ENCODE data around the gene RND2. TPM values are rescaled to one million over a fixed set of nuclear protein-coding genes. Genes with fewer than 3 reads are reported as not detected.
"Not testable (repeated sequence)": the region's sequence is repeated elsewhere in the genome, so short reads cannot be mapped to it uniquely, and the experiment has no call there.

The RND2 gene
- polyA plus RNA-seq, 1 donor = 1.8 TPM

DNA sequence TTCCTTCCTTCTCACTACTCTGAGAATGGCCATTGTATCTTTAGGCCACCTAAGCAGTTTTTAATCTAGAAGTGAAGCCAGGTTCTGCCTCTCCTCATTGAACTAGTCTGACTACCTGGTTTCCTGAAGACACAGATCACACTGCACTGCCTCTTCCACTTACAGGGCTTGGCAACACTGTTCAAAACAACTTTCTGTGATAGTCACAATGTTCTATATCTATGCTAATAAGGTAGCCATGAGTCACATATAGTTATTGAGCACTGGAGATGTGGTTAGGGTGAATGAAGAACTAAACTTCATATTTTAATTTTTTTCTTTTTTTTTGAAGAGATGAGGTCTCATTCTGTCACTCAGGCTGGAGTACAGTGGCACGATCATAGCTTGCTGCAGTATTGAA, 26.9 kb downstream of the RND2 start:
- Histone ChIP-seq H3K9me3 (ENCODE audit: control insufficient read depth, low read depth, low read length) (no peaks in the 10 kb centered on the region), H3K27me3 (ENCODE audit: control insufficient read depth, insufficient read depth, low read length) (no peaks in the 10 kb centered on the region), H3K4me1 (ENCODE audit: control insufficient read depth, insufficient read depth, low read length) (no peaks in the 10 kb centered on the region), H3K4me3 (ENCODE audit: low read length) (no peak overlapping the region), H3K36me3 (ENCODE audit: control insufficient read depth, insufficient read depth, low read length) (peaks cover 15% of the 10 kb centered on the region), H3K27ac (ENCODE audit: low read length) (no peak overlapping the region)
- WGBS (ENCODE audit: insufficient coverage, low lambda C conversion rate) = 100% methylated on average over 1 of the region's 1 CpG
- no peak for DNase-seq

DNA sequence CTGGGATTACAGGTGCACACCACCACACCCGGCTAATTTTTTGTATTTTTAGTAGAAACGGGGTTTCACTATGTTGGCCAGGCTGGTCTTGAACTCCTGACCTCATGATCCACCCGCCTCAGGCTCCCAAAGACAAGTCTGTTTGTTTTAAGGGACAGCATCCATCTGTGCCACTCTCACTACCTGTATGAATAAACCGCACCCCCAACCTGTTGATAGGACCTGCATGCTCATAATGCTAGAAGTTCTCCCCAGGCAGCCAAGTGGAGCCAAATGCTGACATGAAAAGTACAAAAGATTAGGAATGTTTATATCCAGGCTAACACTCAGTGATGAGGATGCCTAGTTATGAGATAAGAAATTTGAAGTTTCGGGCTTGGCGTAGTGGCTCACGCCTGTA, 28.0 kb downstream of the RND2 start:
- not testable (repeated sequence) for DNase-seq; H3K9me3 ChIP-seq (ENCODE audit: control insufficient read depth, low read depth, low read length); H3K4me3 ChIP-seq (ENCODE audit: low read length); H3K27ac ChIP-seq (ENCODE audit: low read length); H3K27me3 ChIP-seq (ENCODE audit: control insufficient read depth, insufficient read depth, low read length); H3K4me1 ChIP-seq (ENCODE audit: control insufficient read depth, insufficient read depth, low read length)
- WGBS (ENCODE audit: insufficient coverage, low lambda C conversion rate) = no CpG with 5 or more reads among the region's 7 CpGs
- peaks cover 15% of the 10 kb centered on the region for H3K36me3 ChIP-seq (ENCODE audit: control insufficient read depth, insufficient read depth, low read length)

DNA sequence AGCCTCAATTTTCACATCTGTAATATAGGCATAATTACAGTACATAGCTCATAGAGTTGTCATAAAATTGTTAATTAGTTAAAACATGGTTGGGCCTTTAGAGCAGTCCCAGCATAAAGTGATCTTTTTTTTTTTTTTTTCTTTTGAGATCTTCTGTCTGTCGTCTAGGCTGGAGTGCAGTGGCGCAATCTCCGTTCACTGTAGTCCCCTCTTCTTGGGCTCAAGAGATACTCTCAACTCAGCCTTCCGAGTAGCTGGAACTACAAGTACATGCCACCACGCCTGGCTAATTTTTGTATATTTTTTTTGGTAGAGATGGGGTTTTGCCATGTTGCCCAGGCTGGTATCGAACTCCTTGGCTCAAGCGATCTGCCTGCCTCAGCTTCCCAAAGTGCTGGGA, 31.0 kb downstream of the RND2 start:
- H3K27me3 ChIP-seq (ENCODE audit: control insufficient read depth, insufficient read depth, low read length) = no peaks in the 10 kb centered on the region
- H3K4me1 ChIP-seq (ENCODE audit: control insufficient read depth, insufficient read depth, low read length) = no peaks in the 10 kb centered on the region
- WGBS (ENCODE audit: insufficient coverage, low lambda C conversion rate) = 100% methylated on average over 3 of the region's 7 CpGs
- H3K27ac ChIP-seq (ENCODE audit: low read length) = no peak overlapping the region
- H3K4me3 ChIP-seq (ENCODE audit: low read length) = no peak overlapping the region
- DNase-seq = no peak
- H3K9me3 ChIP-seq (ENCODE audit: control insufficient read depth, low read depth, low read length) = no peaks in the 10 kb centered on the region
- peaks cover 11% of the 10 kb centered on the region for H3K36me3 ChIP-seq (ENCODE audit: control insufficient read depth, insufficient read depth, low read length)

DNA sequence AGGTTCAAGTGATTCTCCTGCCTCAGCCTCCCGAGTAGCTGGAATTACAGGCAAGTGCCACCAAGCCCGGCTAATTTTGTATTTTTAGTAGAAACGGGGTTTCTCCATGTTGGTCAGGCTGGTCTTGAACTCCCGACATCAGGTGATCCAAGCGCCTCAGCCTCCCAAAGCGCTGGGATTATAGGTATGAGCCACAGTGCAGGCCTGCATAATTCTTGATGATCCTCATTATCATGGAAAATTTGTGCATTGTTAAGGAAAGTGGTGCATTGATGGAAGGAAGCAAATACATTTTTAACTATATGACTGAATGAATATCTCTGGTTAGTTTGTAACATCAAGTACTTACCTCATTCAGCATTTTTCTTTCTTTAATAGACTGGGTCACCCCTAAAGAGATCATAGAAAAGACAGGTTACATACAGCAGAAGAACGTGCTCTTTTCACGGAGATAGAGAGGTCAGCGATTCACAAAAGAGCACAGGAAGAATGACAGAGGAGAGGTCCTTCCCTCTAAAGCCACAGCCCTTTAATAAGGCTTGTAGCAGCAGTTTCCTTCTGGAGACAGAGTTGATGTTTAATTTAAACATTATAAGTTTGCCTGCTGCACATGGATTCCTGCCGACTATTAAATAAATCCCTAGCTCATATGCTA, 38.1 kb downstream of the RND2 start:
- DNase-seq = no peak
- Histone ChIP-seq H3K36me3 (ENCODE audit: control insufficient read depth, insufficient read depth, low read length) (peaks cover 7% of the 10 kb centered on the region), H3K4me3 (ENCODE audit: low read length) (no peak overlapping the region), H3K27ac (ENCODE audit: low read length) (no peak overlapping the region), H3K27me3 (ENCODE audit: control insufficient read depth, insufficient read depth, low read length) (no peaks in the 10 kb centered on the region), H3K9me3 (ENCODE audit: control insufficient read depth, low read depth, low read length) (no peaks in the 10 kb centered on the region), H3K4me1 (ENCODE audit: control insufficient read depth, insufficient read depth, low read length) (no peaks in the 10 kb centered on the region)
- no CpG with 5 or more reads among the region's 10 CpGs for WGBS (ENCODE audit: insufficient coverage, low lambda C conversion rate)

DNA sequence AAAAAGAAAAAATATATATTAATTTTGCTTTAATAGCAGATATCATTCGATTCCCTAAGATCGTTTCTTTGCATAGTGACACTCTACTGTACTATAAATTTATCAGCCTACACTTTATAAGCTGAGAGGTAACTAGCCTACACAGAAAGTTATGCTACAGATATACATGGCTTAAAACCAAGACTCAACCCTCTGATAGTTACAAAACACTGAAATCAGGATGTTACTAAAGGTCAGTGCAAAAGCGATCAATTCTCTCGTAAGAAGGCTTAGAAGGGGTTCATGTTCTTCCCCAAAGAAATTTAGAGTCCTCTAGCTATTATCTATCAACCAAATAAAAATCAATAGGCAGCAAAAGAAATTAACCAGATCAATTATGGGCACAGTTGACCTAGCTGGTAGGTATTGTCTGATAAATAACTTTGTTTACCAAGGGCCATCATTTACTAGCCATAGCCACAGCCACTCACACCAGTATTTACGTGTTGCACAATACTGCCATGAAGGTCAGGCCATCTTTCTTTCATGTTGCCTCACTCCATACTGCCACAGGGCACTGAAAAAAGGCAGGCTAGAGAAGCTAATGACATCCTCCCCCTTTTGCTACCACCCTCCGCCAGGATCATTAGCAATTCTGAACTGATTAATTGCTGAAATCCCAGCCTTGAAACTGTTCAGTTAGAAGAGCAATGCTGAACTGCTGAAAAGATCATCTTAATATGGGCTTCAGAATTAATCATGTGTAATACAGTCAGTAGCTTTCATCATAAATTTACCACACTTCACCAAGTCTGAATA, 43.7 kb downstream of the RND2 start:
- Histone ChIP-seq H3K4me3 (ENCODE audit: low read length) (no peak overlapping the region), H3K9me3 (ENCODE audit: control insufficient read depth, low read depth, low read length) (no peaks in the 10 kb centered on the region), H3K27me3 (ENCODE audit: control insufficient read depth, insufficient read depth, low read length) (no peaks in the 10 kb centered on the region), H3K4me1 (ENCODE audit: control insufficient read depth, insufficient read depth, low read length) (no peaks in the 10 kb centered on the region), H3K27ac (ENCODE audit: low read length) (no peak overlapping the region), H3K36me3 (ENCODE audit: control insufficient read depth, insufficient read depth, low read length) (peaks cover 9% of the 10 kb centered on the region)
- no peak for DNase-seq
- WGBS (ENCODE audit: insufficient coverage, low lambda C conversion rate) = 100% methylated on average over 2 of the region's 6 CpGs

DNA sequence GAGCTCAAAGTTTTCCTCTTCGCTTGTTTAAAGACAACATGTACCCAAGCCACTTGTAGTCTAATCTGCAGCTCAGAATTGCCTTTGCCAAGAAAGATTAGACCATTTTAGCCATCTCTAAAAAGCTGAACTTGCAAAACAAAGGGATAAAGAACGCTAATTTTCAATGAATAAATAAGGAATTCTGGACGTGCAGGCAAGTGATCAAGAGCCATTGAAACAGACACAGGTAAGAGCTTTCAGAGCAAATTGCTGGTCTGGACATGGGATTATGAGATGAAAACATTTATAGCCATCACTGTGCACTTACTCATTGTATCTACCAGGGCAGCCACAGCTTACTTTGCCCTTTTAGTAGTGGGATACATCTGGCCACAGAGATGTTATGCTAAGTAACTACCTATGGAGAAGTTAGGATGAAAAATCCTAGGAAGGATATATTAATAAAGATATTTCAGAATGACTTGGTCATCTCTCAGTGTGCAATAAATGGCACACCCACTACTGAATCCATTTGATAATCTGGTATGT, 44.4 kb downstream of the RND2 start:
- Histone ChIP-seq H3K36me3 (ENCODE audit: control insufficient read depth, insufficient read depth, low read length) (peaks cover 7% of the 10 kb centered on the region), H3K4me3 (ENCODE audit: low read length) (no peak overlapping the region), H3K27ac (ENCODE audit: low read length) (no peak overlapping the region), H3K27me3 (ENCODE audit: control insufficient read depth, insufficient read depth, low read length) (no peaks in the 10 kb centered on the region), H3K9me3 (ENCODE audit: control insufficient read depth, low read depth, low read length) (no peaks in the 10 kb centered on the region), H3K4me1 (ENCODE audit: control insufficient read depth, insufficient read depth, low read length) (no peaks in the 10 kb centered on the region)
- no peak for DNase-seq
- 100% methylated on average over 1 of the region's 3 CpGs for WGBS (ENCODE audit: insufficient coverage, low lambda C conversion rate)

DNA sequence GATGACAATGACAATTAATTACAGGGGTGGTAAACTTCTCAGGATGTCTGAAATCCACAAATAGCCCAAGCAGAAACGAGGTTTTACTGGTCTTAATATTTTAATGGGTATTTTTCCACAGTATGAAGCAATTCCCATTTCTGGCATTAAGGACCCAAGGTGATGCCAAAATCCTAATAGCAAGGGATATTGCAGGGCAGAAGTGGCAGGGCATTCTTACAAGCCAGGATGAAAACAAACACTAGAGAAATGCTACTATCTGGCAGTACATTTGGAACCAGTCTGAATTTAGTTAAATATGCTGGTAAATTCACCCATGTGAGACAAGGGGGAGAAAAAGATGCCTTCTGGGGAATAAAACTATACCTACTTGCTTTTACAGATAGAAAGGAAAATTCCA, 45.2 kb downstream of the RND2 start:
- Histone ChIP-seq H3K36me3 (ENCODE audit: control insufficient read depth, insufficient read depth, low read length) (peaks cover 7% of the 10 kb centered on the region), H3K27ac (ENCODE audit: low read length) (no peak overlapping the region), H3K4me1 (ENCODE audit: control insufficient read depth, insufficient read depth, low read length) (no peaks in the 10 kb centered on the region), H3K27me3 (ENCODE audit: control insufficient read depth, insufficient read depth, low read length) (no peaks in the 10 kb centered on the region), H3K9me3 (ENCODE audit: control insufficient read depth, low read depth, low read length) (no peaks in the 10 kb centered on the region), H3K4me3 (ENCODE audit: low read length) (no peak overlapping the region)
- WGBS (ENCODE audit: insufficient coverage, low lambda C conversion rate) = no CpG with 5 or more reads among the region's 1 CpG
- no peak for DNase-seq

DNA sequence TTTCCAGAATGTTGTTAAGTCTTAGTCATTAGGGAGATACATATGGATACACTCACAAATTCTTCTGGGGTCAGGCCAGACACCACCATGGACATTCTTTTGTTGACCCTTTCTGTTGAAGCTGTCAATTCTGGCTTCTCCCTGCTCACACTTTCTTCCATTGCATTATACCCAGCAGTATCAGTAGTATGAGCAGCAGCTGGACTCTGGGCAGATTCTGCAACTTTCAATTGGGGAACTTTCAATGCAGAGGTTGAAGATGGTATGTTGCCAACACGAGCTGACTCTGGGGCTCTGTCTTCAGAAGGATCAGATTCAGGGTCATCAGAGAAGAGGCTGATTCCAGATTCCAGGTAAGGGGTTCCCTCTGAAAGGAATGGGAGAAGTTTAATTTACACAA, 45.8 kb downstream of the RND2 start:
- no peak for DNase-seq
- Histone ChIP-seq H3K27me3 (ENCODE audit: control insufficient read depth, insufficient read depth, low read length) (no peaks in the 10 kb centered on the region), H3K27ac (ENCODE audit: low read length) (no peak overlapping the region), H3K9me3 (ENCODE audit: control insufficient read depth, low read depth, low read length) (no peaks in the 10 kb centered on the region), H3K4me3 (ENCODE audit: low read length) (no peak overlapping the region), H3K36me3 (ENCODE audit: control insufficient read depth, insufficient read depth, low read length) (peaks cover 7% of the 10 kb centered on the region), H3K4me1 (ENCODE audit: control insufficient read depth, insufficient read depth, low read length) (no peaks in the 10 kb centered on the region)
- no CpG with 5 or more reads among the region's 1 CpG for WGBS (ENCODE audit: insufficient coverage, low lambda C conversion rate)

DNA sequence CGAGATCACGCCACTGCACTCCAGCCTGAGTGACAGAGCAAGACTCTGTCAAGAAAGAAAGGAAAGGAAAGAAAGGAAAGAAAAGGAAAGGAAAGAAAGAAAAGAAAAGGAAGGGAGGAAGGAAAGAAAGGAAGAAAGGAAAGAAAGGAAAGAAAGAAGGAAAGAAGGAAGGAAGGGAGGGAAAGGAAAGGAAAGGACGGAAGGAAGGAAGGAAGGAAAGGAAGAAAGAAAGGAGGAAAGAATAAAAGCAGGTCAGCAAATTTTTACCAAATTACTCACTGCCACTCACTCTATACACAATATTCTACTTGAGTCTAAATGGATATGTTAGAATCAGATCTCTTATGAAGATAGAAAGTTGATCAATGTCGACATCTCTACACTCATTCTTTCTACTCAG, 49.8 kb downstream of the RND2 start:
- Histone ChIP-seq H3K9me3 (ENCODE audit: control insufficient read depth, low read depth, low read length) (no peaks in the 10 kb centered on the region), H3K27me3 (ENCODE audit: control insufficient read depth, insufficient read depth, low read length) (no peaks in the 10 kb centered on the region), H3K4me1 (ENCODE audit: control insufficient read depth, insufficient read depth, low read length) (peaks cover 6% of the 10 kb centered on the region), H3K27ac (ENCODE audit: low read length) (no peak overlapping the region), H3K4me3 (ENCODE audit: low read length) (no peak overlapping the region), H3K36me3 (ENCODE audit: control insufficient read depth, insufficient read depth, low read length) (peaks cover 7% of the 10 kb centered on the region)
- DNase-seq = no peak
- WGBS (ENCODE audit: insufficient coverage, low lambda C conversion rate) = 97% methylated on average over 3 of the region's 4 CpGs

DNA sequence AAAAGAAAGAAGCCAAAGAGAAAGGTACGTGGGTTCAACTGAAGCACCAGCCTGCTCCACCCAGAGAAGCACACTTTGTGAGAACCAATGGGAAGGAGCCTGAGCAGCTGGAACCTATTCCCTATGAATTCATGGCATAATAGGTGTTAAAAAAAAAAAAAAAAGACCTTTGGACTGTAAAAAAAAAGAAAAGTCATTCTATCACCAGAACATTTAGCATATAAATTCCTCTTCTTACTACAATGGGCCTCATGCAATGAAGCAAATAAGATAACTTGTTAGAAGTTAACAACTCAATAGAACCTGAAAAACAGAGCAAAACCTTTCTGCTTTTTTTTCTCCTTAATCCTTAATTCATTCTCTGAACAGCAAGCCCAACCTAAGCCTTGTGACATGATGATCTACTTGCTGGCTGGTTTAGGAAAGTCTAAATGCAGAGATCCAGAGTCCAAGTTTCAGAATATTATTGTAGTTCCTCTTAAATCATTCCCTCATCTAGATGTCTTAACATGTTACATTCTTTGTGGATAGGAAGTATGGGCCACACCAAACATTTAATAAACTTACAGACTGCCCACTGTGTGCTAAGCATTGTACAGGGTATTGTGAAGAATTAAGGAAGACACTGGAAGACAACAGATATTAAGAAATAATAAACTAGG, 54.7 kb downstream of the RND2 start:
- Histone ChIP-seq H3K27ac (ENCODE audit: low read length) (peak overlapping the region; percentile 81), H3K4me3 (ENCODE audit: low read length) (no peak overlapping the region)

More for the DNA sequence above, 54.7 kb downstream of the RND2 start:
- DNase-seq = peak; percentile 32 to 74
- no peaks in the 10 kb centered on the region for H3K27me3 ChIP-seq (ENCODE audit: control insufficient read depth, insufficient read depth, low read length)
- peaks cover 30% of the 10 kb centered on the region for H3K4me1 ChIP-seq (ENCODE audit: control insufficient read depth, insufficient read depth, low read length)
- H3K36me3 ChIP-seq (ENCODE audit: control insufficient read depth, insufficient read depth, low read length) = no peaks in the 10 kb centered on the region
- WGBS (ENCODE audit: insufficient coverage, low lambda C conversion rate) = no CpG with 5 or more reads among the region's 1 CpG
- no peaks in the 10 kb centered on the region for H3K9me3 ChIP-seq (ENCODE audit: control insufficient read depth, low read depth, low read length)
